HL-60/S4 (cell line): ENCODE results near the gene EHD3.

ENCODE experiments used
- in situ Hi-C: fragments of 300-500 bp; cut with MboI; formaldehyde crosslinking; loops from 2 replicates; pipeline ENCODE4 v1.14.3; 2022; ENCODE audit warnings: low sequenced_read_pairs

EHD3 gene

DNA sequence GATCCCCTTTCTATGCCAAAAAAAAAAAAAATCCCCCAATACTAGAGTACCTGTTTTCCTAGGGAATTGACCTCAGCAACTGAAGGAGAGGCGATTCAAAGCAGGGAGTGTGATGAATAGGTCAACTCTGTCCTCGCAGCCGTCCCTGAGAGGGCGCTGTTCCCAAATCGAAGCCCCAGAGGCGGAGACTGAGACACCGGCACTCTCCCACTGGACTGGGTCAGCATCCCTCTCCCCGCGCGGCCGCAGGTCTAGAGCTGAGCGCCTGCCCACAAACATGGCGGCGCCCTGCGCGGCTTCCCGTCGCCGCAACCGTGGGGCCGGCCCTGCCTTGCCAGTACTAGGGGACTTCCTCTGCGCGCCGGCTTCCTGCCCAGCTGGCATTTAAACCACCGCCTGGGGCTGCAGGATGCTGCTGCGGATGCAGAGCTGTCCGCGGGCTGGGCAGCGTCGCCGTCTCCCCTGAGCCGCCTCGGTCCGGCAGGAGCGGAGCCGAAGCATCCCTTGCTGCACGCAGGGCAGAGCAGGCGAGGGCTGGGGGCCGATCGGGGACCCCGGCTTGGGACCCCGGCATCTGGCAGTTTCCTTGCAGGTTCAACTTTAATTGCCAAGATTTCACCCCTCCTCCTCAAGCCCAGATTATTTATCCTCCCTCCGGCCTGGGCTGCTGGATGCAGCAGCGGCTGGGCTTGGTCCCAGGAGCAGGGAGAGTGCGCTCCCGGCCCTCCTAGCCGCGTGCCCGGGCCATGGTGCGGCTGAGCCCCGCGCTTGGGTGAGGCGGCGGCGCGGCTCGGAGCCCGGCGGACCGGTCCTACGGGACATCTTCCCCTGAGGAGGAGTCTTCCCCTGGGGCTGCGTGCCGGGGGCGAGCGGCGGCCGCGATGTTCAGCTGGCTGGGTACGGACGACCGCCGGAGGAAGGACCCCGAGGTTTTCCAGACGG, at the start of gene EHD3:
Gene EHD3, plus strand, starts transcription at position 412 of the 942 bp plus-strand sequence. Its CDS starts 470 bp downstream, at position 882.
- in situ Hi-C loops = no loop called here

DNA sequence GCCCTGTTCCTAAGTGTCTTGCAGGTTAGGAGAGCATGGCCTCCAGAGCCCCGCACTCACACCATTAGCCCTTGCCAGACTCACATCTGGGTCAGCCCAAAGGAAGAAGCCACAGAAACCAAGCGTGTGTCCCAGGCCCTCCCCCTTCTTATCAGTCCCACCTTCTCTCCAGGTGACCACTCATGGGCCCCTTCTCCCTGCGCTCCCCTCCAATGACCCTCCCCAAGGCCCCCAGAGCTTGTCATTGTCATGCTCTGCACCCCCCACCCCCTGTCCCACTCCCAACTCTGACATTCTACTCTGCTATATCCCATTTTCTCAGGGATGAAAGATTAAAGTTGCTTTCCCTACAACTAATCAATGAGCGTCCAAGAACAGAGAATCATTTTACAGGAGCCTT, 46.8 kb upstream of the EHD3 start:
- in situ Hi-C loops = no loop called here

DNA sequence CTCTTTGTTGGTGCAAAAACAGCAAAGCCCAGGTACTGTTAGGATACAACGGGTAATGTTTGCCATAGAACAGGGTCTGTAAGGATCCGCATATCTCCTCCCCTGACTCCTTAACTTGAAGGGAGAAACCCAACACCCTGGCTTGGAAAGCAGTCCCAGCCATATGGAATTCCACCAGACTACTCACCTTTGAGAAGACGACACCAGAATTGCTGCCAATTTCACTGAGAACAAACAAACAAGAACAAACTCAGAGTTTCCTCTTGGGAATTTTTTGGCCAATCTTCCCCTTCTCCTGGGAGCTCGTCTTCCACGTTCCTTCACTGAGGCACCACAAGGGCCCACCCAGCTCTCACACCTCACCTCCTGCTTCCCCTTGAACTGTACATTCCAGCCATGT, 45.8 kb upstream of the EHD3 start:
- in situ Hi-C loops = no loop called here

DNA sequence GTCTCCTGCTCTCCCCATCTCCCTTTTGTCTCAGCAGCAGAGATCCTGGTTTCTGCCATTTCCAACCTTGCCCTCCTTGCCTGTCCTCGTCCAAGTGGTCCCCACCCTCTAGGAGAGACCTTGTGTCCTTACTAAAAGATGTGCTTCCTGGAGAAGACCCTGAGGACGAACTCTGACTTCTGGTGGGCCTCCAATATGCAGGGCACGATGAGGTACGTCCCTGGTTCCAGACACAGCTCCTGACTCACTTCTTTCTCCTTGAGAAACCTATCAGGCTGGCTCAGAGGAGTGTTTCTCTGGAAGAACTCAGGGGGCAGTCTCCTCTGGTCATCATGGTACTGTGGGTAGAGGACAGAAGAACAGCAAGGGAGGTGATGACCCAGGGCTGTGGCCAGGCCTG, 44.8 kb upstream of the EHD3 start:
- in situ Hi-C loops = no loop called here

DNA sequence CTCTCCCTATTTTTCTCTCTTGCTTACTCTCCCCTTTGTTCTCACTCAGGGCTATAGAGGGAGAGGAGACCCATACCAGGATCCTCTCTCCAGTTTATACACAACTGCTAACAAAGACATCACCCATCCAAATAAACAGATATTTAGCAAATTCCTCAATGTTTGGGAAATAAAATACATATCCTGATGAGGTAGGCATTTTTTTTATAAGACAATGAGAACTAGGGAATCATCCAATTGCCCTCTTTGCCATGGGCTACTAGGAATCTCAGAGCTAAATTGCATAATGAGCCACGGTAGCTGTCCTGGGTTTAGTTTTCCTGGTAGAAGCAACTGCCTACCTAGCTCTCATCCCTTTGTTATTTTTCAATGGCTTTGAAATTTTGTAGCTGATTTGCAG, 43.8 kb upstream of the EHD3 start:
- in situ Hi-C loops = no loop called here

DNA sequence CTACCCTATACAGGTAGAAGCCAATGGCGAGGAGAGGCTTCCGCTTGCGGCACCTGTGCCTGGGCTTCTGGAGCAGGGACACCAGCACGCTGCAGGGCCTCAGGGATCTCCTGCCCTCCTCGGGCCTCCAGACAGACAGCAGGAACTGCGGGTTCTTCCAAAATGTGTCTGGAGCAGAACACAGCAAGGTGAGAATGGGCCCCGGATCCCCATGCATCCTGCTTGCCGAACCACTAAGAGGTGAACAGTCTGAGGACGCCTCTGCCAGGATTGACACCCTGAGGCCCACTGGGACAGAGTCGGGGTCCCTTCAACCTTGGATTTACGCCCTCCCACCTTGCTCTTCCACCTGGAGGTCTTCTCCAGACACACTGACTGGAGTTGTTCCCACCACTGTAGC, 42.0 kb upstream of the EHD3 start:
- in situ Hi-C loops = no loop called here

DNA sequence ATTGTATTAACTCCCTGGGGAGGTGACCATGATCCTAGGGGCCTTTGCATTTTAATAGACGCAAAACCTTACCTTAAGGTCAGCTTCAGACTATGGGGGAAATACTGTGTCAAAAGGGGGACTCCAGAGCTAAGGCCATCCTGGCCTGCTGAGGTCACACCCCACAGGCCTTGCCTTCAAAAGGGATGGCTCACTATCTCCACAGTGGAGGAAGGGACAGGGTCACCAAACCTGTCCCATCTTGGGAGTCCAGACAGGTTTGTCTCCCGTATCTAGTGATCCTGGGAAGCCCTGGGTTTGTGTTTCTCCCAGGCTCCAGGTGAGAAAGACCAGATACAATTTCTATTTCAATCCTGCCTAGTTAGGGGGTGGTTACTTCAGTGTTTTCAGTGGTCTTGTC, 41.6 kb upstream of the EHD3 start:
- in situ Hi-C loops = no loop called here

DNA sequence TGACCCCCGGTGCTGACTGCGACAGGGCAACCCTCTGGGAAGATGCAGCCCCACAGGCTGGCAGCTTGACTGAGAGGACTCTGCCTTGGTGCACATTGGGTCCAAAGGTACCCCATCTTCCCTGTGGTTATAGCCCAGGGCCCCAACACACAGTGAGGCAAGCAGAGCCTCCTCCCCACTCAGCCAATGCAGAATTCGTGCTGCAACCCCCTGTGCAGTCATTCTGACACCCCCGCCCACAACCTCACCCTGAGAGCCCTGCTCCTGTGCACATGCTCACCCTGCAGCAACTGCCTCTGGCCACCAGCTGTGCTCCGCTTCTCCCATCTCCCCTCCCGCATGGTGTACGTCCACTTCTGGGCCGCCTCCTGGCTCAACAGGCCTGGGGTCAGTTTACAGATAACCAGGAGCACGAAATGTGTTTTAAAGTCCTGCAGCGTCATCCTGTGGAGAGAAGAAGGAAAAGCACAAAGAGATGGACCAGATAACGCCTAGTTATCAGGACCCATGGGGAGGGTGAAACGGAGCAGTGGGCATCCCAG, 41.0 kb upstream of the EHD3 start:
- in situ Hi-C loops = no loop called here

DNA sequence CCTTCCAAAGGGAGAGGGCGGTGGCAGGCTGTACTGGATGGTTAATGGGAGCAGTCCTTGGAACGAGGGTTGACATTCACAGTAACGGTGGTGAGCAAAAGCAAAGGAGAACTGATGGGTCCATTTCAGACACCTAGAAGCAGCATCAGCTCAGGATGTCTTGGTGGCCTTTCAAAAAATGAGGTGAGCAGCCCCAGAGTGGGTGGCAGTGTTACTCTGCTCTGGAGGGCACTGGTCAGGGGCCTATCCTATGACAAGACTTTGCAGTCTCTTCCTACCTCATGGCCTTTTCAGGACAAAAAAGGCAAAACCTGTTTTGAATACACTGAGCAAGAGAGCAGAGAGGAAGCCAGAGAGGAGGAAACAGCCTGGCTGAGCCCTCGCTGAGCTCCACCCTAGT, 40.1 kb upstream of the EHD3 start:
- in situ Hi-C loops = no loop called here

DNA sequence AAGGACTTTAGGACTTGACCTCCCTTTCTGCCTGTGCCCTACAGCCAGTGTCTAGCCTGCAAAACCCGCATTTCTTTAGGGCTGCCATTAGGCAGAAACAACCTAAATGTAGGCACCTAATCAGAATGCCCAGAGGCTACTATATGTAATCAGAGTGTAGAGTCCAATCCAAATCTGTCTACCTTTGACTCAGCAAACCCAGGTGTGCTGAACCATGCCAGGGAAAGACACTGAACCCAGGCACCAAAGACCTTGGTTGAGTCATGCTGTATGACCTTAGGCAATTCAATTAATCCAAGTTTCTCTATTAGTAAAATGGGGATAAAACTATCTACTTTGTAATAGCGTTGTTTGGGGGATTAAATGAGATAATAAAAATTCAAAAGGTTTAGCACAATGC, 37.3 kb upstream of the EHD3 start:
- in situ Hi-C loops = no loop called here

DNA sequence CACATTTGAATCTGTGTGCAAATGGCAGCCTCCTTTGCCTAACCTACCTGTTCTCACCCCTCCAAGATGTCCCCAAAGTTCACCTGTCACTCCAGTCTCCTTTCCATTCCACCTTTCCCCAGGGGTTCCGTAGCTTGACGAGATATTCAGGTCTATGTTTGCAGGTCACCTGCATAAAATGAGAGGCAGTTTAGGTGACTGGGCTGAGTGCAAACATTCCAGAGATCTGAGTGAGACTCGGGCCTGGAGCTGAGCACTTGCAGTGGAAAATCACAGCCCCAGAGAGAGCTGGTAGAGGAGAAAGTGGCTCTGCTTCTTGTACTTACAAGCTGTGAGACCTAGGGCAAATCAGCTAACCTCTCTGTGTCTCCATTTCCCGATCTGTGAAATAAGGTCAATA, 36.8 kb upstream of the EHD3 start:
- in situ Hi-C loops = no loop called here

DNA sequence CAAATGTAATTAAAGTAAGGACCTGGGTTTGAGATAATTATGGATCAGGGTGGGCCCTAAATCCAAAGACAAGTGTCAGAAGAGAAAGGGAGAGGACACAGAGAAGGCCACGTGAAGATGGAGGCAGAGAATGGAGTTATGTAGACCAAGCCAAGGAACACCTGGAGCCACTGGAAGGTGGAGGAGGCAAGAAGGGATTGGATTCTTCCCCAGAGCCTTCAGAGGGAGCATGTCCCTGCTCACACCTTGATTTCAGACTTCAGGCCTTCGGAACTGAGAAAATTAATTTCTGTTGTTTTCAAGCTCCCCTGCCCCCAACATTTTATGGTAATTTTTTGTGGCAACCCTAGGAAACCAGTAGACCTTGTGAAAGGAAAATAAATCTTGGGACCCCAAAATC, 36.3 kb upstream of the EHD3 start:
- in situ Hi-C loops = no loop called here

DNA sequence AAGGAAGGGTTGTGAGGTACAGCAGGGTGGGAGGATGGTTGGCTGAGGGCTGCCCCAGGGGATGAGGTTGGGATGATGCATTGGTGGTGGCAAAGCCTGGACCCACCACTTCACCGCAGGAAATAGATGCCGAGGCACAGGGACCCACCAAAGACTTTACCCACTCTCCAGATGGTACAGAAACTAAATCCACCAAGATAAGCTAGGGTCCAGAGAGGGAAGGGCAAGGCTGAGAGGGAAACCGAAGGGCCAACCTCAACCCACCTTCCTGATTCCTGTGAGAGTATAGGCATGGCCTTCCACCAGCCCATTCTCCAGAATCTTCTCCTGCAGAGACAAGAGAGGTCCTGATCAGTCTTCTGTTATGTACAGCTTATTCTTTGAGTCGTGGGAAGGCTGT, 34.7 kb upstream of the EHD3 start:
- in situ Hi-C loops = no loop called here

DNA sequence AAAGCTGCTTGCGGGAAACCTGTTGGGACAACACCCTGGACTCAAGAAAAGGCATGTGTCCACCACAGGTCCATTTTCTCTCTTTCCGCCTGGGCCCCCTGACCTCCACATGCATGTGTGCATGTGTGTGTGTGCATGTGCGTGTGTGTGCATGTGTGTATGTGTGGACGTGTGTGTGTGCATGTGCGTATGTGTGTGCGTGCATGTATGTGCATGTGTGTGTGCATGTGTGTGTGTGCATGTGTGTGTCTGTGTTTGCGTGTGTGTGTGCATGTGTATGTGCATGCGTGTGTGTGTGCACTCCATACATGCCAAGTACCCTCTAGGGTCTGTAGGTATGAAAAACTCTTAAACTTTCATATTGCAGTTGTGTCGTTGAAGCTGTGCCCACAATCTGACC, 33.0 kb upstream of the EHD3 start:
- in situ Hi-C loops = no loop called here

DNA sequence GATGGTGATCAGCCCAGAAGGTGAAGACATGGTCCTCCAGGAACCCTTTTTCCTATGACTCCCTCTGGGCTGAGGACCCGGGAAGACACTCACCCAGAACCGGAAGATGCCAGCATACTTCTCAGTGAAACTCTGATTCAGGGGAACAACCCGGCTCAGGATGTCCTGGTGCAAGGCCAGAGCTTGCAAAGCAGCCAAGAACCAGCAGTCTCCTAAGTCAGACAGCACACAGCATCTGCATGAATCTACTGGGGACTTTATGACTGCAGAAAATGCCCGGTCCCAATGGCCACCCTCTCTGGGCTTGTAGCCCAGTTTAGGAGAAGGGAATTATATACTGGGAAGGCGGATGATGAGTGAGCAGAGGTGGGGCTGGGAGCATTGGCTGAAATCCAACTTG, 31.9 kb upstream of the EHD3 start:
- in situ Hi-C loops = no loop called here

DNA sequence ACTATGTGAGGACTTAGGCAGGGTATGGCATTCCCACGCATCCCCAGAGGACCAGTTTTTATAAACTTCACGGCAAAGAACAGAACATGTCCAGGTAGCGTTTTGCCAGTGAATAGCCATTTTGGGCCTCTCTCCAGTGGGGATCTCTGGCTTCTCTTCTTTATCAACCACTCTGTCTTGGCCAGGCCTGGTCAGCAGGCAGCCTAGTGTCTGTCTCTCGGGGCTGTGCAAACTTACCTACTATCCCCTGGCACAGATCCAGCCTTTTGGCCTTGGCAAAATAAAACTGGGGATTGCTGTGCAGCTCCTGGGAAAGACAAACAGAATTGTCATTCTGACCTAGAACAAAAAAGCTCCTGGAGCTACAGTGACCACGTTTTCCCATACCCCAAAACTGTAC, 31.1 kb upstream of the EHD3 start:
- in situ Hi-C loops = no loop called here

DNA sequence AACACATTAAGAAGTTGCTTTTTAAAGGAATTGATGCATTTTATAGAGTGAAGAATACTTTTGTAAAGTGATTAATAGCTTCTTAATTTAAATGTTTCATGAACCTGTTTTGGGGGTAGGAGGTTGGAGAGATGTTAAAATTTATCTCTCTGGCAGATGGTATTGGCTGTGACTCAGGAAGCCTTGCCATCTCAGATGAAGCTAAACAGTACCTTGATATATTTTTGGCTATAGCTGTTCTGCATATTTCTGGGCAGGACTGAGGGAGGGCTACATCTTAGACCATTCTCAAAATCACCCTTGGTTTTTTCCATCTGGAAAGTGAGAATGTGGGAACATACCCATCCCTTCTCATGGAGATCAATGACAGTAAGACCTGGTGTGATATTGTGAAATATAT, 30.0 kb upstream of the EHD3 start:
- in situ Hi-C loops = no loop called here

DNA sequence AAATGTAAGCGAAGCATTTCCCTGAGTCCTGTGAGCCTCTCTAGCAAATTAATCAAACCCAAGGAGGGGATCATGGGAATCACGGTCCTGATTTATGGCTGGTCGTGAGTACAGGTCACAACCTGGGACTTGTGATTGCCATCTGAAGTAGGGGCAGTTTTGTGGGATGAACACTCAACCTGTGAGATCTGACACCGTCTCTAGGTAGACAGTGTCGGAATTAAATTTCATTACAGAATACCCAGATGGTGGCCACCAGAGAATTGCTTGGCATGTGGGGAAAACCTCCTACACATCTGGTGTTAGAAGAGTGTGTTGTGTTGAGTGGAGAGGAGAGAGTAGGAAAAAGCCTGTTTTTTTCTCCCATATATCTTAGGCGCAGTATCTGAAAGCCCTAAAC, 29.2 kb upstream of the EHD3 start:
- in situ Hi-C loops = no loop called here

DNA sequence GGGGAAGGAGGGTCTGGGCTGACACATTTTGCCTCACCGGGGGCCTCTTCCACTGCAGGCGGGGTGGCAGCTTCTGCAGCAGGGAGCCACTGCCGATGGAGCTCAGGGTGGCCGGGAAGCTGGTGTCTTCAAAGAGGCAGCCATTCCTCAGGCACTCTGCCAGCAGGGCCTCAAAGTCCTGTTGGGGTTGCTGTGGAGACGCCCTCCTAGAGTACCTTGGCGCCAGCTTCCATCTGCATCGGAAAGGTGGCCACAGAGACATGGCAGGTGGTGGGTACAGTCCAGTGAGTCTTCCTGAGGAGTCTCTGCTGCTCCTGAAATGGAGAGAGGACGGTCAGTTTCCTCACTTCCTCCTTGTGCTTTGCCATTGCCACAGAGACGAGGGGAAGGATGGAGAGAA, 28.8 kb upstream of the EHD3 start:
- in situ Hi-C loops = no loop called here

DNA sequence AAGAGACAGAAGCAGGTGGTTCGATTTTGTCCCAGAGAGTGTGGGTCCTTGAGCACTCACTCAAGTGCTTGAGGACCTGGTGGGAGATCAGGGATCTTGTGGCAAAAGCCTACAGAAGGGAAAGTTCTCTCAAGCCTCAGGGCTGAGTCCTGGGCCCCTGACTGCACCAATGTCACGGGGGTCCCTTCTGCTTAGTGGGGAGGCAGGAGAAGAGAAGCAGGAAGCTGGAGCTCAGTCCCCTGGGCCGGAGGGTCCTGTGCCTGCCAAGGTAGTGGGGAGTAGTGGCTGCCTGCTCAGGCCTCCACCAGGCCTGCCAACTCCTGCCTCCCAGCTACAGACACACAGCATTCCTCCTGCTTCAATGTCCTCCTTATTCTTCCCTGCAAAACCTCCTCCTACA, 28.3 kb upstream of the EHD3 start:
- in situ Hi-C loops = no loop called here

DNA sequence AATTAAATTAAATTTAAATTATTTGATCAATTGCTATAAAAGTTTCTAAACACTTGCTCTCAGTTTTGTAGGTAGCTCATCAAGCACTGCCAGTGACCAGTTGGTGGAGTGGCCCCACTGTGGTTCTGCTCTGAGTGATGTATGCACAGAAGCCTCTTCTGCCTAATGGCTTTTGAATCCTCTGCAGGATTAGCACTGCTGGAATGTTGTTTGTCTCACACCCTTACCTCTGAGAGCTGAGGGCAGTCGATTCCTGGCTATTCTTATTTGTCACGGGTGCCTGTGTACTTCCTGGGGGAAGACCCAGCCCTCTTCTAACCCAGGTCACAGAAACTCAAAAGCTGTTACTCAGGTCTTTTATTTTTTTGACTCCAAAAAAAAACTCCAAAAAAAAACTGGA, 26.2 kb upstream of the EHD3 start:
- in situ Hi-C loops = no loop called here

DNA sequence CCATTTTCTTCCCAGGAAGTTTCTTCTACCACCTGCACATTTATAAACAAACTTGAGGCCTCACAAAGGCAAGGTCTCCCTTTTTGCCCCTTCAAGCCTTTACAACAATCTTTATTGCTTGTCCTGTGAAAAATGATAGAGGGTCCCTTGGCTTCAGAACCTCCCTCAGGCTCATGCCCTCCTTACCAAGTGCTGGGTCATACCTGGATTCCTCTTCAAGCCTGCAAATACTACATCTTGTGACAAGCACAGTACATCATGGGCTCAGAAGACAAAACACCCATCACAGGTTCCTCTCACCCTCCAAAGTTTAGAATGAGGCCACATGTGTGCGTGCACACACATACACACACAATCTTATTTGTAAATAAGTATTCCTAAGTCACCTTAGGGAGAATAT, 25.7 kb upstream of the EHD3 start:
- in situ Hi-C loops = no loop called here
